ENCODE results near the gene ZNF175. TPM values are rescaled to one million over a fixed set of nuclear protein-coding genes. Genes with fewer than 3 reads are reported as not detected.

The ZNF175 gene
- total RNA-seq, 4 donors from 2014 or later = 2.1 to 5.0 (median 2.6) TPM

GRCh38 chr19:51602189-51602854 lies 31.2 kb downstream of the ZNF175 start:
- in situ Hi-C loops (cut with MboI; ENCODE audit: low sequenced_read_pairs in 4 of 4) = loop anchor here in 1 of 4 donors (10.0 kb wide), 2 partner anchors 62 to 498 kb away; partner anchors contain the start of gene CTU1
- H3K27ac ChIP-seq = no peak overlapping the region
- intact Hi-C loops (cut with DNase I; ENCODE audit: low total_unique reads) = no loop called here
- H3K4me3 ChIP-seq = no peak overlapping the region
- no peaks in the 10 kb centered on the region for H3K4me1 ChIP-seq
- TF ChIP-seq CTCF (IDR thresholded peaks at IDR 0.05 in 4 of 5, conservative IDR thresholded peaks at IDR 0.05 in 1 of 5) = no peak
- TF ChIP-seq POLR2A (IDR thresholded peaks at IDR 0.05) = no peak
- DNase-seq (no peak), ATAC-seq (no peak)
- no peaks in the 10 kb centered on the region for H3K9me3 ChIP-seq
- peaks cover 9 to 28% (median 13%) of the 10 kb centered on the region in 3 donors for H3K27me3 ChIP-seq
- H3K36me3 ChIP-seq = no peaks in the 10 kb centered on the region

GRCh38 chr19:51607077-51607476 lies 36.0 kb downstream of the ZNF175 start:
- H3K27ac ChIP-seq = no peak overlapping the region
- no peaks in the 10 kb centered on the region for H3K36me3 ChIP-seq
- no peaks in the 10 kb centered on the region for H3K9me3 ChIP-seq
- H3K4me3 ChIP-seq = no peak overlapping the region
- DNase-seq = no peak
- intact Hi-C loops (cut with DNase I; ENCODE audit: low total_unique reads) = no loop called here
- peaks cover 0 to 6% (median 5%) of the 10 kb centered on the region in 3 donors for H3K27me3 ChIP-seq
- ATAC-seq = no peak
- in situ Hi-C loops (cut with MboI; ENCODE audit: low sequenced_read_pairs in 4 of 4) = loop anchor here in 1 of 4 donors (10.0 kb wide), 2 partner anchors 58 to 502 kb away; partner anchors contain the start of gene CTU1
- no peak for TF ChIP-seq CTCF (IDR thresholded peaks at IDR 0.05 in 4 of 5, conservative IDR thresholded peaks at IDR 0.05 in 1 of 5)
- TF ChIP-seq POLR2A (IDR thresholded peaks at IDR 0.05) = no peak
- H3K4me1 ChIP-seq = no peaks in the 10 kb centered on the region

- Histone ChIP-seq H3K4me1 (no peaks in the 10 kb centered on the region), H3K36me3 (no peaks in the 10 kb centered on the region), H3K4me3 (no peak overlapping the region), H3K27me3 (peaks cover 0 to 6% (median 6%) of the 10 kb centered on the region in 3 donors), H3K27ac (no peak overlapping the region), H3K9me3 (no peaks in the 10 kb centered on the region)
- ATAC-seq (no peak), DNase-seq (peak; percentile 8 to 33)
- TF ChIP-seq CTCF (IDR thresholded peaks at IDR 0.05 in 4 of 5, conservative IDR thresholded peaks at IDR 0.05 in 1 of 5) (no peak), POLR2A (IDR thresholded peaks at IDR 0.05) (no peak)
- intact Hi-C loops (cut with DNase I; ENCODE audit: low total_unique reads) = no loop called here
- in situ Hi-C loops (cut with MboI; ENCODE audit: low sequenced_read_pairs in 4 of 4) = loop anchor here in 1 of 4 donors (10.0 kb wide), 2 partner anchors 57 to 503 kb away; partner anchors contain the start of gene CTU1
These were observed 37.0 kb downstream of the ZNF175 start for GRCh38 chr19:51607920-51608562.

GRCh38 chr19:51610576-51610975 lies 39.5 kb downstream of the ZNF175 start:
- ATAC-seq = no peak
- intact Hi-C loops (cut with DNase I; ENCODE audit: low total_unique reads) = no loop called here

More at GRCh38 chr19:51610576-51610975, 39.5 kb downstream of the ZNF175 start:
- H3K4me3 ChIP-seq = no peak overlapping the region
- DNase-seq = no peak
- H3K27ac ChIP-seq = no peak overlapping the region
- no peaks in the 10 kb centered on the region for H3K4me1 ChIP-seq
- in situ Hi-C loops (cut with MboI; ENCODE audit: low sequenced_read_pairs in 4 of 4) = no loop called here
- no peaks in the 10 kb centered on the region for H3K9me3 ChIP-seq
- peaks cover 0 to 9% (median 6%) of the 10 kb centered on the region in 3 donors for H3K27me3 ChIP-seq
- no peak for TF ChIP-seq POLR2A (IDR thresholded peaks at IDR 0.05)
- TF ChIP-seq CTCF (IDR thresholded peaks at IDR 0.05 in 4 of 5, conservative IDR thresholded peaks at IDR 0.05 in 1 of 5) = no peak
- H3K36me3 ChIP-seq = no peaks in the 10 kb centered on the region

All from gastrocnemius medialis (tissue), 4 donors.